MM.1S (cell line): ENCODE results near the gene TMEM267.

Source experiments
- CTCF ChIP-seq: fragments of 300-600 bp; sonication (generic); IDR thresholded peaks from 2 replicates; pipeline ENCODE4 v1.5.1; 2016; ENCODE audit warnings: antibody characterized with exemption, low read length, mixed read lengths
- EZH2 ChIP-seq: fragments of 300-600 bp; sonication (generic); optimal IDR thresholded peaks from 2 replicates; pipeline ENCODE3; 2017; ENCODE audit warnings: low read depth, mild to moderate bottlenecking, antibody characterized with exemption, low read length, mixed read lengths

GRCh38 chr5:43425983-43426382 is 57.7 kb downstream of the TMEM267 start:
- TF ChIP-seq EZH2: no peak
- TF ChIP-seq CTCF: no peak
